HG03108 (cell line): ENCODE measurements around the gene TXNRD1.
A peak's percentile ranks its signal among the peaks of the same experiment; 100 is the strongest.
"Not testable (repeated sequence)": the region's sequence is repeated elsewhere in the genome, so short reads cannot be mapped to it uniquely, and the experiment has no call there.

Experiments used
- ATAC-seq: cut with Tn5 transposase; IDR thresholded peaks from one replicate; pipeline ENCODE4 v1.9.1; 2021; ENCODE audit warnings: moderate library complexity; ENCODE audit not compliant: unreplicated experiment

TXNRD1 gene

GRCh38 chr12:104215638-104216297 lies at the start of gene TXNRD1:
Gene TXNRD1, plus strand, starts transcription at chr12:104215779. Its CDS starts 24 bp downstream, at chr12:104215803.
- peak; percentile 87 for ATAC-seq

DNA sequence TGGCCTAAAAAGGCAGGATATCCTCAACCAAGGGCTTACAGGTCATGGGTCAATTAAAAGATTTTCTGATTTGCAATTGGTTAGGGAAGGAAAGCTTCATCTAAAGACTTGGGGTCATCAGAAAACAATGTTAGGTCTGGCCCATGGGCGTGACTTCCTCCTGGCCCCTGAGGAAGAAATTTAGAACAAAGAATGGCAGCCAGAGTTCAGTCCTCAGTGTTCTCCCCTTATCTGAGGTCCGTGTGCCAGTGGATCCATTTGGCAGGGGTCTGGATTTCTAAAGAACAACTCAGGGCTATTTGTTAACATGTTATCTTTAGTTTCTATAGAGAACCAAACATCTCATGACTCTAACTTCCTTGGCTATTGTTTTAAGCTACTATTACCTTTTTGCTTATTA lies 49.8 kb upstream of the TXNRD1 start:
- ATAC-seq = no peak

GRCh38 chr12:104166465-104166864 lies 49.1 kb upstream of the TXNRD1 start:
- ATAC-seq = no peak

DNA sequence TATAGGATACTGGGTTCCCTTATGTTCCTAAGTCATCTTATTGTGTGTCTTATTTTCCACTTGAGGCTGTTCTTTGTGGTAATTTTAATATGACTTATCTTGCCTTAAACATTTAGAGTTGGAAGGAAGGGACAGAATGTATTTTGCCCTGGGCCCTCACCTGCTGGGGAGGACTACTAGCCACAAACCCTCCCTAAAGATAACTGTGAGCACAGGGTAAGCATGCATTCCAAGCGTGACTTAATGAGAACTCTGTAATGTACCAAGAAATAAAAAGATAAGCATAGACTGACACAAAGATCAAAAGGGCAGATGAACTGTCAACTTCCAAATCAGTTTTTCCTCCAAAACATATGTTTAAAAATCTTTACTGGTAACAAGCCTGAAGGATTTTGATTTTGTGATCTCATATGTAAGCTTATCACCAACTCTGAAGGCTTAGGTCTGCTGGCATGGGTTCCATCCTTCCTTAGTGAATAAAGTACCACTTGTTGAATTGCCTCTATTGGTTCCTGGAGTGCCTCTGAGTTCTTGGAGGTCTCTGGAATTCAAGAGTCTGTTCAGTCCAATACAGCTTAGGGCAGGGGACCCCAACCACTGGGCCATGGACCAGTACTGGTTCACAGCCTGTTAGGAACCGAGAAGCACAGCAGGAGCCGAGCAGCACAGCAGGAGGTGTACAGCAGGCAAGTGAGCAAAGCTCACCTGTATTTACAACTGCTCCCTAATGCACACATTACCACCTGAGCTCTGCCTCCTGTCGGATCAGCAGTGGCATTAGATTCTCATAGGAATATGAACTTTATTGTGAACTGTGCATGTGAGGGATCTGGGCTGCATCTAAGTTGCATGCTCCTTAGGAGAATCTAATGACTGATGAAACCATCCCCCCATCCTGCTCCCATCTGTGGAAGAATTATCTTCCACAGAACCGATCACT lies 47.8 kb upstream of the TXNRD1 start:
- ATAC-seq = no peak

- ATAC-seq = no peak
These were observed 47.0 kb upstream of the TXNRD1 start for GRCh38 chr12:104168596-104168995.

GRCh38 chr12:104171785-104172569 lies 43.6 kb upstream of the TXNRD1 start:
- no peak for ATAC-seq

DNA sequence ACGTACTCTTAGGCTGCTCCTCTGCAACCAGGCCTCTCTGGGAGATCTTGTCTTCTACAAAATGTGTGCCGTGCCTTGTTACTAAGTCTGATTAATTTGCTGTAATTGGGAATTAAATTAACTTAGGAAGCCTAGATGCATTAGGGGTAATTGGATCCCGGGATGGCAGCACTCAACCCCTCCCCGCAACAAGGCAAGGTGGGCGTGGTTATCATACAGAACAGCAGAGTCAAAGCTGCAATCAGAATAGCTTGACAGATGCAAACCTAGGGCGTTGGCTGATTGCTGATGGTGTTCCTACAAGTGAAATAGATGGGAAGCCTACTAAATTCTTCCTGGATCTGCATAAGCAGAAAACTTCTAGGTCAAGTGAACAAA lies 43.0 kb upstream of the TXNRD1 start:
- ATAC-seq = no peak

DNA sequence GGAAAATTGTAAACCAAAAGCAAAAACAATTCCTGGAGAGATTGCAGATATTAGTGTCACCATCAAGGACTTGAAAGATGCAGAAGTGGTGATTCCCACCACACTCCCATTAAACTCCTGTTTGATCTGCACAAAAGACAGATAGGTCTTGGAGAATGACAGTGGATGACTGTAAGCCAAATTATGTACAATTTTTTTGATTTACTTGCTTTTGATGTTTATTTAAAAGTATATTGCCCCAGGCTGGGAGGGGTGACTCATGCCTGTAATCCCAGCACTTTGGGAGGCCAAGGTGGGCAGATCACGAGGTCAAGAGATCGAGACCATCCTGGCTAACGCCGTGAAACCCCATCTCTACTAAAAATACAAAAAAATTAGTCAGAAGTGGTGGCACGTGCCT lies 41.8 kb upstream of the TXNRD1 start:
- ATAC-seq = not testable (repeated sequence)

DNA sequence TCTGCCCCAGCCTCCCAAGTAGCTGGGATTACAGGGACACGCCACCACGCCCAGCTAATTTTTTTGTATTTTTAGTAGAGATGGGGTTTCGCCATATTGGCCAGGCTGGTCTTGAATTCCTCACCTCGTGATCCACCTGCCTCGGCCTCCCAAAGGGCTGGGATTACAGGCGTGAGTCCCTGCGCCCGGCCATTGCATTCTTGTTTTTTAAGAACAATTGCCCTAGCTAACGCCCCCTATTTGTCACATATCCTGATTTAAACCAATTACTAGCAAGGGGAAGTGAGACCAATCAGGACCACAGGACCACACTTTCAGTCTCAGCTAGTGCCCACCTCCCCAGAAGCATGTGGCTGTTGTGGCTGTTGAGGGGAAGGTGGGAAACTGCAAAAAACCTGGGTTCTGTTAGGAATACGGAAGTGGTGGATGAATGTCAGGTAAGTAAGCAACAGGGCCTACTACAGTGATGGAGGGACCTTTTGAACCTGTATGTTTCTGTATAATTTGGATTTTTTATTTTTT lies 39.8 kb upstream of the TXNRD1 start:
- no peak for ATAC-seq

- no peak for ATAC-seq
These were observed 38.3 kb upstream of the TXNRD1 start for GRCh38 chr12:104177336-104177662.

DNA sequence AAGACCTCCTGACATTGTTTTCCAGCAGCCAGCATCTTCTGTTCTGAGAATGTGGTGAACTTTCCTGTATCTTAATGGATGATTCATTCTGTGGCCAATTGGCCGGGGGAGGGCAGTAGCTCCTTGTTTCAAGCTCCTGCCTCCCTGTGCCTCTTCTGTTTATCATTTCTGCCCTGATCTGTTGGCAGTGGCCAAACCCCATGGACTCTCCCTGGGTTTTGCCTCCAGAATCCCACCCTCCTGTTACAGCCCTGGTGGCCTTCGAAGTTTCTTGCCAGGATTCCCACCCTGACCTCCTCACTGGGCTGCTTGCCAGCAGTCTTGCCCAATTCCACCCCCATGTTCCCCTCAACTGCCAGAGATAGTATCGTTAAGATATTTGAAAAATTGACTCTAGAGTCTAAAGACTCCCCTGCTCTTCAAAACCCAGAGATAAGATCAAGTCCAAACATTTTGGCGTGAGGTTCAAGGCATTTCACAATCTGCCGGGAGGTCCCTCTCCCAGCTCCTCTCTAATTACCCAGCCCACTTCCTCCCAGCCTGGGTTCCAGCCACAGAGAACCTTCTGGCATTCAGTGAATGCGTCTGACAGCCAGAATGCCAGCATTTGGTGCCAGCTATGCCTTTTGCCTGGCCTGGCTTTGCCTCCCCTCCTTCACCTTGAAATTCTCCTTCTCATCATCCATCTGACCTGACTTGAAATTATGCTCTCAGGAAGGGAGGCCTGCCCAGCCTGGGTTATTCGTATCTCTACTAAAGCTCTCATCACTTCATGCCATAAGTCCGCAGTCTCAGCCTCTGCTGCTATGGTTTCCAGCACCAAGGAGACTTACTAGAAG lies 37.7 kb upstream of the TXNRD1 start:
- ATAC-seq = no peak

DNA sequence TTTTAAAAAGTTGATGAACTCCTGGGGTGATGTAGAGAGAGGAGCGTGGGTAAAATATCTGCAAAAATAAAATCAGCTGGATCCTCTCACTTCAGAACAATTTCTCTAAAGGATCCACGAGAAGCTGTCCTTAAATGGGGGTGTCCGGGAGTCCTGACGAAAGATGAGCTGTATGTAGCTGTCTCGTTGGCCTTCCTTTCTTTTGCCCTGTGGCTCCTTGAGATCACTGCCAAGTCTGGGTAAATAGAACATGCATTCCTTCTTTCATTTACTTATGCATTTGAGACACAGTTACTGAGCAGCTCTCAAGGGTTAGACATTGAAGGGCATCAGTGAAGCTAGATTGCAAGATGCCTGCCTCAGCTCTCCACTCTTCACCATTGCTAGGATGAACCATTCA lies 35.2 kb upstream of the TXNRD1 start:
- ATAC-seq = no peak

DNA sequence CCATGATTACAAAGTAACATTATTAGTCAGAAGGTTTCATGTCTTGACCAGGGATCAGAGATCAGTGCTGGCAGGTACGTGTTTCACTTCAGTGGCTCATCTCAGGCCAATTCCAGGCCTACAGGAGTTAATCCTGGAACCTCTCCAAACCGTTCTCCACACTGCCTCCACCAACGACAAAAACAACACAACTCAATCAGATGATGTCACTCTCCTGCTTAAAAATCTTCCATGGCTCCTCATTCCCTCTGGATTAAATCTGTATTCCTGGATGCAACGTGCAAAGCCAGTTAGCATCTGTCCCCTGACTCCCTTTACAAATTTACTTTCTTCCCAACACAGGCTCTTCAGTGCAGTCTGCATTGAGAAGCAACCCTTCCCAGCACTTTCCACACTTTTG lies 34.3 kb upstream of the TXNRD1 start:
- ATAC-seq = no peak

- no peak for ATAC-seq
These were observed 33.4 kb upstream of the TXNRD1 start for GRCh38 chr12:104182144-104182543.

DNA sequence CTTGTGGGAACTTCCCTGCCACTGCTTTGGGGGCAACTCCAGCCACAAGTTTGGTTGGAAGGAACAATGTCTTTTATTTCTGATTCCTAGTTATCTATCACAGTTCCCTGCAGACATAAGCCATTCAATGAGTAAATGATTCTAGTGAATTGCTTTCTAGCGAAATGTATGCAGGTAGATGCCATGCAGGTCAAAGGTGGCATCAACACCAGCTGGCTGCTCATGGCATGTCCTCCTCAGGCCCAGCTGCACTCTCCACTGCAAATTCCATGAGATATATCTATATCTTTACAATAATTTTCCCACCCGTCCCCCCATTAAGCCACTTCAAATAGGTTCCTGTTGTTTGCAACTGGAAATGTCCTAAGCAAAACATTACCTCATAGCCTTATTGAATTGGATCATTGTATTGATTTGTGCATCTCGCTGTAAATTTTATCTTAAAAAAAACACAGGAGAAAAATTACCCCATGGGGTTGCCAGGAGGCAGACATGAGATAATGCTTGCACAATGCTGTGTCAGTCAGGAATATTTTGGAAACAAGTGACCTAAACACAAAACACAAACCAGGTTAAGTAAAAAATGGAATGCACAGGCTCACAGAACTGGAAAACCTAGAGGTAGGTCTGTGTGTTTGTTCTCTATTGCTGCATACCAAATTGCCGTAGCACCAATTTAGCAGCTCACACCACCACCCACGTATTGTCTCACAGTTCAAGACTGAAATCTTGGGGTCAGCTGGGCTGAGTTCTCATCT lies 32.8 kb upstream of the TXNRD1 start:
- no peak for ATAC-seq

- ATAC-seq = no peak
These were observed 32.1 kb upstream of the TXNRD1 start for GRCh38 chr12:104183443-104183842.

DNA sequence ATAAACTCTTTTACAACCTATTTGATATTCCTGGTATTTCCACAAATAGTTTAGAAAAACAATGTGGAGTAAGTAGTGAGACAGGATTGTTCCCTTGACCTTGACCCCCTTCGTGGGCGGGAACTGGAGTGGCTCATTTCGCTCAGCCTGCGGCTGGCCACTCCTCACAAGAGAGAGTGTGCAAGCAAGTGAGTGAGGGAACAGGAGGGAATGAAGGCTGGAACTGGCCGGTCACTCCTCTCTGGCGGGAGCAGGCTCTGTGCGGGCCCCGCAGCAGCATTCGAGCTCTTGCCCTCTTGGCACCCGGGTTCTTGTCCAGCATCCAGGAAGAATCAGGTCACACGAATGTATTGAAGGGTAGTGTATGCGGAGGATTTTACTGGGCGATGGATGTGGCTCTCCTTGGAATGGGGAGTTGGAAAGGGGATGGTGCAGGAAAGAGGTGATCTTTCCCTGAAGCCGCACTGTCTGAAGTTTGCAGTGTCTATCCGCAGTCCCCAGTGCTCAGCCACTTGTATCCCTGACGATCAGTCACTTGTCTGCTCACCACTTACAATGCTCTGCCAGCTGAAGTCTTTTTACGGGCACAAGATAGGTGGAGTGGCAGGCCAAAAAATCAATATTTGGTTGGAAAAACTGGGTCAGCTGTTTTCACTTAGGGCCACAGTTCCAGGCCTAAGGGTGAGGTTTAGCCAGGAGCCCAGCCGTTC lies 28.0 kb upstream of the TXNRD1 start:
- no peak for ATAC-seq

DNA sequence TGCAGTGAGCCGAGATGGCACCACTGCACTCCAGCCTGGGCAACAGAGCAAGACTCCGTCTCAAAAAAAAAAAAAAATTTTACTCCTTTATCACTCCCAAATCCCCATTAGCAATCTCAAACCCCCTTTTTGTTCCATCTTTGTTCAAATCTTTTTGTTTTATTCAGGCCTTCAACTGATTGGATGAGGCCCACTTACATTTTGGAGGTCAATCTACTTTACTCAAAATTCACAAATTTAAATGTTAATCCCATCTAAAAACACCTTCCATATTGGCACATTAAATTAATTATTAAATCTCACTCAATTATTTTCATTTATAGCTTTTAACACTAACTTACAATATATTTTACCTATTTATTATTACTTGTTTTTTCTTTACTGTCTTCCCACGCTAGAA lies 27.0 kb upstream of the TXNRD1 start:
- no peak for ATAC-seq

DNA sequence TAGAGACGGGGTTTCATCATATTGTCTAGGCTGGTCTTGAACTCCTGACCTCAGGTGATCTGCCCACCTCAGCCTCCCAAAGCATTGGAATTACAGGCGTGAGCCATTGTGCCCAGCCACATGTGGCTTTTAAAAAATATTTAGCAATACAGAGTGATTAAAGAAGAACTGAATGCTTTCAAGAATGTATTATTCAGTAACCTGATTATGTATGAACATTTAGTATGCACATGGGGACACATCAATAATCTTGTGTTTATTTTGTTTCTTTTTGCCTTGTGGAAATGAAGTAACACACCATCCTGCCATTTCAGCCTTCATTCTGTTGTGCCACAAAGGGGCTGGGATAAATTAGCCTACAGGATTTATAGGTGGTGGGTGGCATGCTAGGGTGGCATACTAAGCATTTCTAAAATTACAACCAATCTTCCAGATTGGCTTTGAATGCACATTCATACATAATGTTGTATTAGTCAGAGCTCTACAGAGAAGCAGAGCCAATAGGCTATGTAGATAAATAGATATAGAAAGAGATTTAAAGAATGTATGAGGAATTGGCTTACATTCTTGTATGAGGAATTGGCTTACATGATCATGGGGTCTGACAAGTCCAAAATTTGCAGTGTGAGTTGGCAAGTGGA lies 25.5 kb upstream of the TXNRD1 start:
- no peak for ATAC-seq
